ENCODE results near the gene CXCL10.

DNA sequence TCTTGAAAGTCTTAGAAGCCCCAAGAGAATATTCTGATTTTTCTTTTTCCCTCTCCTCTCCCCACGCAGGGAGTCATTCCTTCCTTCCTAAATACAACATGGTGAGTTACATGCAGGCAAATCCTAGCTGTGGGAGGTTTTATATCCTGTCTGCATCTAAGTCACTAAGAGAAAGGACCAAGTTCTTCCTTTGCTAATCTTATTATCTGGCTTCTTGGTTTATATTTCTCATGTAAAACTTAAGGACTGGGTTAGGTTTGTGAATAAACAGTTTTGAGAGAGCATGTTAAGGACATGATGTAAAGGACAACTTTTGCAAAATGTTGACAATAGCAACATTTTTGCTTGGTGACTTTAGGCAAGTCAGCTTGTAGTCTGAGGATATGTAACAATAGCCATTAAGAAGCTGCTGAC, 10.9 kb downstream of the CXCL10 start:
- TF ChIP-seq, protein P1, sequence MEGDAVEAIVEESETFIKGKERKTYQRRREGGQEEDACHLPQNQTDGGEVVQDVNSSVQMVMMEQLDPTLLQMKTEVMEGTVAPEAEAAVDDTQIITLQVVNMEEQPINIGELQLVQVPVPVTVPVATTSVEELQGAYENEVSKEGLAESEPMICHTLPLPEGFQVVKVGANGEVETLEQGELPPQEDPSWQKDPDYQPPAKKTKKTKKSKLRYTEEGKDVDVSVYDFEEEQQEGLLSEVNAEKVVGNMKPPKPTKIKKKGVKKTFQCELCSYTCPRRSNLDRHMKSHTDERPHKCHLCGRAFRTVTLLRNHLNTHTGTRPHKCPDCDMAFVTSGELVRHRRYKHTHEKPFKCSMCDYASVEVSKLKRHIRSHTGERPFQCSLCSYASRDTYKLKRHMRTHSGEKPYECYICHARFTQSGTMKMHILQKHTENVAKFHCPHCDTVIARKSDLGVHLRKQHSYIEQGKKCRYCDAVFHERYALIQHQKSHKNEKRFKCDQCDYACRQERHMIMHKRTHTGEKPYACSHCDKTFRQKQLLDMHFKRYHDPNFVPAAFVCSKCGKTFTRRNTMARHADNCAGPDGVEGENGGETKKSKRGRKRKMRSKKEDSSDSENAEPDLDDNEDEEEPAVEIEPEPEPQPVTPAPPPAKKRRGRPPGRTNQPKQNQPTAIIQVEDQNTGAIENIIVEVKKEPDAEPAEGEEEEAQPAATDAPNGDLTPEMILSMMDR (conservative IDR thresholded peaks at IDR 0.05 in 1 of 2, IDR thresholded peaks at IDR 0.05 in 1 of 2; ENCODE audit: extremely low read depth in 1 of 2, insufficient read depth in 1 of 2, low read depth in 1 of 2, low read length in 2 of 2) = no peak
- TF ChIP-seq EZH2 (IDR thresholded peaks at IDR 0.05; ENCODE audit: borderline replicate concordance, low read length) = no peak
